GM11168 (cell line): Measurements from ENCODE around the gene CBS.
"Not testable (repeated sequence)": the region's sequence is repeated elsewhere in the genome, so short reads cannot be mapped to it uniquely, and the experiment has no call there.

Experiments used
- in situ Hi-C: fragments of 300-500 bp; cut with MboI; formaldehyde crosslinking; loops from one replicate; pipeline ENCODE4 v1.12.0; 2022; ENCODE audit warnings: low sequenced_read_pairs; ENCODE audit not compliant: unreplicated experiment

CBS gene

GRCh38 chr21:43075170-43076022, at the start of gene CBS:
Gene CBS (minus strand): TSS chr21:43075835. CDS start chr21:43072193, 3,642 bp downstream.
- in situ Hi-C loops, result not testable (repeated sequence)

- in situ Hi-C loops, result loop anchor here (25.0 kb wide), 1 partner anchor 204 kb away; no protein-coding TSS in a partner anchor
Measured at GRCh38 chr21:43115956-43116355, 40.3 kb upstream of the CBS start.

GRCh38 chr21:43114483-43114882, 38.8 kb upstream of the CBS start:
- in situ Hi-C loops, result loop anchor here (25.0 kb wide), 1 partner anchor 202 kb away; no protein-coding TSS in a partner anchor

- in situ Hi-C loops, result loop anchor here (25.0 kb wide), 1 partner anchor 197 kb away; no protein-coding TSS in a partner anchor
Measured at GRCh38 chr21:43109006-43109405, 33.4 kb upstream of the CBS start.

GRCh38 chr21:43108177-43108576, 32.5 kb upstream of the CBS start:
- in situ Hi-C loops, result loop anchor here (25.0 kb wide), 1 partner anchor 196 kb away; no protein-coding TSS in a partner anchor

- in situ Hi-C loops, result loop anchor here (25.0 kb wide), 1 partner anchor 195 kb away; no protein-coding TSS in a partner anchor
Measured at GRCh38 chr21:43107794-43108137, 32.1 kb upstream of the CBS start.

DNA sequence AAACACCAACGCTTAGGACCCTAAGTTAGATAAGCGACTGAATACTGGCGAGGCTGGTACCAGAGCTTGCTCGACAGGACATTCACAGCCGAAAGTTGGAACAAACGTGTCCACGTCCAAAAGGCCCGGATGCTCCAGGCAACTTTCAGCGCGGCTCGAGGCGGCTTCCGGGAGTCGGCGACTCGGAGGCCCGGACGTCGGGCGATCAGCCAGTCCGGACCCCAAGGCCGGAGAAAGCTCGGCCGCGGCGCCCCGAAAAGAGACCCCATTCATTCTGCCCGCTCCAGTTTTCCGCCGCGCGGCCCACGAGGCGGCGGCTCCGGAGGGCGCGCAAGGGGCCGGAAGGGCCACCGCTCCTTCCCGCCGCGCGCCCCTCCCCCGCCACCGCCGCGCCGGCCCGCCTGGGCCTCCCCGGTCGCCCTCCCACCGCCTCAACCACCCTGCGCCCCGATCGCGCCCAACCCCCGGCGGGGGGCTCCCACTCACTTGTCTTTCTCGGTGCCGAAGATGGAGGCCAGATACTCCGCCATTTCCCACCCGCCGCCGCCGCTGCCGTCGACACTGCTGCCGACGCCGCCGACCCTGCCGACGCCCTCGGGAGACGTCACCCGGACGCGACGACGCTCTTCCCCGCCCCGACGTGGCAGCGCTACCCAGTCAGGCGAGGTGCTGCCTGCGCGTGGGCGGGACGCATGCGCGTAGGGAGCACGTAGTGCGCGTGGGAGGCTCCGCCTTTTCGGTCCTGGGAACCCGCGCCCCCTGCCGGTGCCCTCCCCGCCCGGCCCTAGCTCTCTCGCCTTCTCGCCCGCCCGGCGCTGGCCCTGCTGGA, 31.5 kb upstream of the CBS start, which contains the start of gene U2AF1:
Gene U2AF1 (minus strand): TSS at position 606 of the 829 bp plus-strand sequence. CDS start 76 bp downstream, at position 530.
- in situ Hi-C loops, result loop anchor here (25.0 kb wide), 1 partner anchor 195 kb away; no protein-coding TSS in a partner anchor

- in situ Hi-C loops, result loop anchor here (25.0 kb wide), 1 partner anchor 192 kb away; no protein-coding TSS in a partner anchor
Measured at GRCh38 chr21:43104642-43105041, 29.0 kb upstream of the CBS start.

DNA sequence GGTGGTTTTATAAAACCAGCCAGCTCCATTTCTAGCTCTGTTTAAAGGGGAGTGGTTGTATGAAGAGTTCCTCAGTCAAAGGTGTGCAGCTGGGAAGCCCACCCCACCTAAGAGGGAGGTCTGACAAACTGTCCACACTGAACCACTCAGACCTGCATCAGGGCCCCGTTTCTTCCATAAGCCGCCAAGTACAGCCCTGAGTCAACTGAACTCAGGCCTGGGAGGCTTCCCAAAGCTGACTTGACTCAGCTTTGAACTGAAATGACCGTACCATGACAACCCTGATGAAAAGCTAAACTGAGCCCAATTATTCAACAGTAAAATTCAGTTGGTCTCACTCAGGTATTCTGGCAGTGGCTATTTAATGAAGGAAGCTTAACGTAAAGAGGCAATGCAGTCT, 26.6 kb upstream of the CBS start:
- in situ Hi-C loops, result loop anchor here (25.0 kb wide), 1 partner anchor 190 kb away; no protein-coding TSS in a partner anchor

- in situ Hi-C loops, result loop anchor here (25.0 kb wide), 1 partner anchor 189 kb away; no protein-coding TSS in a partner anchor
Measured at GRCh38 chr21:43101676-43102075, 26.0 kb upstream of the CBS start.

DNA sequence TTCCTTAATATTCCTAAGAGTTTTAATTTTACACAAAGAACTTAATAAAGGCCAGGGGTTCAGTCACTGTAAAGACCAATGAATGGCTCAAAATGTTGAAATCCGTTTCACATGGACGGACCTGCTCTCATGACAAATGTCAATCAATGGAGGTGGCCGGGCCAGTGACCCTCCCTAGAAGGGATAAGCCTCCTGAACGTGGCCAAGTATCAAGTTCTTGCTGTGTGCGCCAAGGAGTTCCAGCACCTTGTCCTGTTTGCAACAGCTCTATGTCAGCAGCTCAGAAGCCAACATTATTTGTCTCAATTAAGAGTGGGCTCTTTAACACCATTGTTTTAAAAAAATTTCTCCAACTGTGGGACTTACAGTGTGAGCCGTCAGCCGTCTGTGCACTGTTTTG, 25.4 kb upstream of the CBS start:
- in situ Hi-C loops, result loop anchor here (25.0 kb wide), 1 partner anchor 189 kb away; no protein-coding TSS in a partner anchor

DNA sequence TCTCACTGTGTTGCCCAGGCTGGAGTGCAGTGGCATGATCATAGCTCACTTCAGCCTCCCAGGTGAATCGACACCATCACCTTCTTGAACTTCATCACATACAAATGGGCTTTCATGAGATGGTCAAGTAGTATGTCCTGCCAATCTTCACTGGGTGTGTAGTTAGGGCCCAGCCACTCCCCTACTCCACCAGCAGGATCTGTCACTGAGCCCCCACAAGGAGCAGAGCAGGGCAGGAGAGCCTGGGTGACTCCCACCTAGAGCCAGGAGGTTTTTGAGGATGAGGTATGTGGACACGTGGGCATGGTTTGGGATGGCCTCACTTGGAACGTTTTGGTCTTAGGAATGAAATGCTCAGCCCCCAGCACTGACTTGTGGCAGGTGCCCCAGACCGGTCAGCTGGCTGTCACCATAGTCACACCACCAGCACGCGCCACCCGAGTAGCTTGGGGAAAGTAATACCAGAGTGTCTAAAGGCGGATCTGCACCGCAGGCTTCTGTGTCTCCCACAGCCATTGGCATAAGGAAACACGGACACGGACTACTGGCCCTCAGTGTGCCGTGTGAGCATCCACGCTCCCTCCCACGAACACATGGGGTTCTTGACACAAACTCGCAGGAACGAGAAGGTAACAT, 16.5 kb upstream of the CBS start:
- in situ Hi-C loops, result not testable (repeated sequence)

- in situ Hi-C loops, result not testable (repeated sequence)
Measured at GRCh38 chr21:43090947-43091346, 15.3 kb upstream of the CBS start.

DNA sequence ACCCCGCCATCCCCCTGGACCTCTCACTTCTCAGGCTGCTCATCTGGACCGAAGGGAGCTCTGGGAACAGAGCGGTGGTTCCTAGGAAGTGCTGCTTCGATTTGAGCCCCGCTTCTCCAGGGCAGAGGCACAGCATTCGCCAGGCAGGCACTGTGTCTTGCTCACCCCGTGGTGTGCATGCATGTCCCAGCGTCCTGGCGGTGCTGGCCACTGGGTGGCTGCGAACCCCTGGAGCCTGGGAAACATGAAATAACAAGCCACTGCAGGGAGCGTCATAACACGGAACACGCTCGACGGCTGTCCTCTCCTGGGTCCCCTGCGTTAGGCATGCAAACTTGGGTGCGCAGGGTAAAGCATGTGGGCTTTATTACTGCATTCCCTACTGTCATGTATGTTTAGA, 13.8 kb upstream of the CBS start:
- in situ Hi-C loops, result not testable (repeated sequence)

DNA sequence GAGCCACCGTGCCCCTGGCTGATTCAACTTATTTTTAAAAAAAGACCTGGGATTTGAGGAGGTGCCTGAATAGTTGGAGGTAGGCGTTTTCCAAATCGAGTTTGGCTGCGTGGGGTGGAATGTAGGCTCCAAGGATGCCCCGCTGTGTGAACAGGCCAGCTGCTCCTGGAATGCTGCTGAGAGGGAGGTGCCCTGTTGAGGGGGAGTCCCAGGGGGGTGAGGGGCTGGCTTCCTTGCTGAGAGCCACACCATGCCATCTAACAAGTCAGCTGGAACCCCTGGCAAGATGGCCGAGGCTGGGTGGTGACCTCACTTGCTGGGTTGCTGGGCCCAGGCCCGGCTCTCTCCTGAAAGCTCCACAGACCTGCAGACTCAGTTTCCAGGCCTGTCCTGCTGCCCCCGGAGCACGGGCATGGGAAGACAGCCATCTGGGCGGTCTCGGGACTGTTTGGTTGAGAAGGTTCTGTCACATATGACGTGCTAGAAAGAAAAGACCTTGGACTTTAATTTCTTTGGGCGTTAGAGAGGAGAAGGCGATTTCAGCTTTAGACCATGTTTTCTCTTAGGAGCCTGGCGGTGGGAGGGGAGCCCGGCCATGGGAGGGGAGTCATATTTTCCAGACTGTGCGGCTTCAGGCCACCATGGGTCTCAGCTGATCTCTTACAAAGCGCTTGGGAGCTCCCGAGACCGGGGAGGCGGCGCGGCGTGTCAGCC, 7.1 kb upstream of the CBS start:
- in situ Hi-C loops, result not testable (repeated sequence)

- in situ Hi-C loops, result not testable (repeated sequence)
Measured at GRCh38 chr21:43076643-43077042, 1.0 kb upstream of the CBS start.

DNA sequence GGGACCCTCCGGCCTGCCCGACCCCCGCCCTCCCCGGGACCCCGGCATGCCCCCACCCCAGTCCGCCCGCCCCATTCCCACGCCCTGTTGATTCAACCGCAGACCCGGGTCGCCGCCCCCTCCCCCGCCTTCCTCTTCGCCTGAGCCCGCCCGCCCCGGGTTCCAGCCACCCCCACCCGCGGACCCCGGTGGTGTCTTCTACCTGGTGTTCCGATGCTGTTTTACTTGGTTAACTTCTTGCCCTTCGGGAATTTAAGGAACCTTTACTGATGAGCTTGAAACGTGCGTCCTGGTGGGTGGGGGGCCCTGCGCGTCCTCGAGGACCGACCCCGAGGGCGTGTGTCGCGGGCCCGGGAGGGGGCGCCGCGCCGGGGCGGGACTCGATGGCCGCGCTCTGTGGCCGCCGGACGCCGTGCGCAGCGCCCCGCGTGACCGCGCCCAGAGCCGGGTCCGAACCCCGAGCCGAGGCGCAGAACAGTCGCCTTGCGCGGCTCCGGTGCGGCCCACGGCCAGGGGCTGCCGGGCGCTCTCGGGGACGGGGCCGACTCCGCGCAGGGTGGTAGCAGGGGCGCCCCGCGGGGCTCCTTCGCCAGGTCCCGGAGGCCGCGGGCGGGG, 495 bp upstream of the CBS start:
- in situ Hi-C loops, result not testable (repeated sequence)

GRCh38 chr21:43074401-43075169, 1.1 kb downstream of the CBS start:
- in situ Hi-C loops, result not testable (repeated sequence)
